K562 (cell line): ENCODE measurements around the gene VAT1L. TPM values are rescaled to one million over a fixed set of nuclear protein-coding genes. Genes with fewer than 3 reads are reported as not detected.

Source experiments
- ATAC-seq: fragments of 200-7000 bp; cut with Tn5 transposase; 3 replicates; pipeline ENCODE4 v1.9.1; 2020; ENCODE audit warnings: moderate library complexity
- BruUV-seq: library from RNA; stranded (reverse); fragments of 400-500 nt; replicated peaks from 2 replicates; lab custom pipeline; 2021; lab: Mats Ljungman, UMichigan
- CTCF ChIA-PET: fragments of 300-600 bp; formaldehyde crosslinking; extraction: SDS; loops from one replicate; lab custom pipeline; 2021; ENCODE audit warnings: low intra/inter-chr PET ratio; lab: Yijun Ruan, JAX
- POLR2A ChIA-PET: fragments of 300-600, 350-650 bp; sonication (Branson Sonifier 250); formaldehyde crosslinking; extraction: SDS; loops from one replicate; lab custom pipeline; 2021; ENCODE audit warnings: antibody characterized with exemption, inconsistent platforms; lab: Yijun Ruan, JAX
- DNase-seq, 4 experiments: peaks; one replicate each; pipeline versions ENCODE4 v3.0.0 to v3.0.0-alpha.2; 2011 to 2018; ENCODE audit warnings: low spot score in 3 of 4, mixed read lengths in 3 of 4; ENCODE audit errors: extremely low read depth in 1 of 4
- FAIRE-seq: peaks from 2 replicates; lab custom pipeline; 2011; peaks lifted over from hg19 to GRCh38; lab: Jason Lieb, UNC
- H2AFZ ChIP-seq: 2 replicates; pipeline ENCODE4 v1.6.0; 2011; ENCODE audit warnings: low read depth, low read length, control low read depth, inconsistent platforms
- H3K27ac ChIP-seq: fragments of 200-600 bp; 3 replicates; pipeline ENCODE4 v1.8.0; 2011; ENCODE audit warnings: low read depth, mild to moderate bottlenecking, control low read depth, inconsistent platforms, low read length, moderate library complexity, mixed read lengths; ENCODE audit errors: extremely low read depth
- H3K27me3 ChIP-seq, 2 experiments: fragments of 300-600 bp in 1 of 2; 2 replicates in 1 of 2; 3 replicates in 1 of 2; pipeline versions ENCODE4 v1.6.0 to v1.8.0; 2011; ENCODE audit warnings: inconsistent platforms in 2 of 2, low read length in 2 of 2, mild to moderate bottlenecking in 1 of 2, mixed read lengths in 1 of 2, moderate library complexity in 1 of 2; ENCODE audit not compliant: control insufficient read depth in 2 of 2, insufficient read depth in 2 of 2
- H3K36me3 ChIP-seq: fragments of 300-600 bp; 3 replicates; pipeline ENCODE4 v1.8.0; 2011; ENCODE audit warnings: mild to moderate bottlenecking, low read length, inconsistent platforms; ENCODE audit not compliant: control insufficient read depth, insufficient read depth
- H3K4me1 ChIP-seq, 2 experiments: fragments of 200-600 bp in 1 of 2; replicated peaks in 1 of 2; 2 replicates in 1 of 2; 3 replicates in 1 of 2; pipeline versions ENCODE4 v1.5.1 to v1.8.0; 2011; ENCODE audit warnings: inconsistent platforms in 2 of 2, low read length in 2 of 2, mild to moderate bottlenecking in 1 of 2, mixed read lengths in 1 of 2, moderate library complexity in 1 of 2; ENCODE audit not compliant: control insufficient read depth in 2 of 2, insufficient read depth in 2 of 2
- H3K4me2 ChIP-seq: 2 replicates; pipeline ENCODE4 v1.6.1; 2011; ENCODE audit warnings: low read length, control low read depth, inconsistent platforms, mixed read lengths; ENCODE audit not compliant: insufficient read depth
- H3K4me3 ChIP-seq: fragments of 200-600 bp; sonication (generic), shearing (Covaris generic); 2 replicates; pipeline ENCODE4 v1.5.1; 2016; ENCODE audit warnings: control low read depth, inconsistent platforms
- H3K79me2 ChIP-seq: fragments of 200-600 bp; 3 replicates; pipeline ENCODE4 v1.8.0; 2011; ENCODE audit warnings: low read length, inconsistent platforms; ENCODE audit not compliant: control insufficient read depth, insufficient read depth
- H3K9ac ChIP-seq, 2 experiments: 2 replicates each; pipeline versions ENCODE4 v1.6.0 to v1.6.1; 2011; ENCODE audit warnings: low read depth in 2 of 2, low read length in 2 of 2, control low read depth in 1 of 2, inconsistent platforms in 1 of 2, mild to moderate bottlenecking in 1 of 2, mixed read lengths in 1 of 2; ENCODE audit not compliant: insufficient read depth in 1 of 2
- H3K9me1 ChIP-seq: one replicate; pipeline ENCODE4 v1.6.0; 2011; ENCODE audit warnings: inconsistent platforms, mild to moderate bottlenecking, low read length, moderate library complexity; ENCODE audit not compliant: control insufficient read depth, insufficient read depth
- H3K9me3 ChIP-seq: replicated peaks from 2 replicates; pipeline ENCODE4 v1.5.1; 2011; ENCODE audit warnings: low read depth, low read length, inconsistent platforms; ENCODE audit not compliant: control insufficient read depth, insufficient read depth
- H4K20me1 ChIP-seq: replicated peaks from 2 replicates; pipeline ENCODE4 v1.6.1; 2011; ENCODE audit warnings: low read length, inconsistent platforms, mixed read lengths; ENCODE audit not compliant: control insufficient read depth, insufficient read depth
- CEBPG ChIP-seq, 3 experiments: fragments of 200-800 bp in 1 of 3; sonication (Bioruptor generic) in 1 of 3; sonication (generic) in 1 of 3; formaldehyde crosslinking in 1 of 3; IDR thresholded peaks in 2 of 3; conservative IDR thresholded peaks in 1 of 3; 2 replicates each; pipeline versions ENCODE4 v1.6.1 to v1.8.0; 2016 to 2022; ENCODE audit warnings: missing compliant biosample characterization in 2 of 3, missing genetic modification characterization in 2 of 3, mild to moderate bottlenecking in 1 of 3, missing genetic modification reagents in 1 of 3
- ELF1 ChIP-seq: fragments of 200-800 bp; sonication (Bioruptor generic); IDR thresholded peaks from 2 replicates; pipeline ENCODE4 v1.6.1; 2016; ENCODE audit warnings: missing genetic modification characterization, missing compliant biosample characterization
- NCOA1 ChIP-seq: fragments of 450-650 bp; IDR thresholded peaks from 2 replicates; pipeline ENCODE4 v1.6.1; 2016; ENCODE audit warnings: low read depth
- PHB2 ChIP-seq: fragments of 450-650 bp; IDR thresholded peaks from 2 replicates; pipeline ENCODE4 v1.6.1; 2017; ENCODE audit warnings: low read depth
- RHOXF2B ChIP-seq: fragments of 250-450 bp; sonication (Bioruptor Pico); conservative IDR thresholded peaks from 2 replicates; pipeline ENCODE4 v1.5.1; 2021
- SMAD3 ChIP-seq: fragments of 450-650 bp; formaldehyde crosslinking; conservative IDR thresholded peaks from 2 replicates; pipeline ENCODE4 v1.4.0; 2020; ENCODE audit warnings: mild to moderate bottlenecking
- SREBF1 ChIP-seq: fragments of 150-350 bp; IDR thresholded peaks from 2 replicates; pipeline ENCODE4 v1.6.1; 2014; ENCODE audit warnings: antibody characterized with exemption, low read depth, low read length, borderline replicate concordance
- ZFP1 ChIP-seq: fragments of 450-650 bp; formaldehyde crosslinking; IDR thresholded peaks from 2 replicates; pipeline ENCODE4 v1.4.0; 2020; ENCODE audit warnings: mild to moderate bottlenecking, mixed read lengths
- ZKSCAN1 ChIP-seq: fragments of 150-350 bp; IDR thresholded peaks from 2 replicates; pipeline ENCODE4 v1.6.1; 2016; ENCODE audit warnings: low read depth, low read length
- ZNF699 ChIP-seq: fragments of 250-450 bp; sonication (Bioruptor Pico); IDR thresholded peaks from 2 replicates; pipeline ENCODE4 v1.8.0; 2021; ENCODE audit warnings: mild to moderate bottlenecking, moderate library complexity; ENCODE audit not compliant: insufficient replicate concordance
- ZNF717 ChIP-seq: fragments of 250-450 bp; sonication (Bioruptor Pico); IDR thresholded peaks from 2 replicates; pipeline ENCODE4 v1.5.0; 2021
- WGBS: fragments of 100-300 bp; shearing (Covaris generic); methylation state at CpG from one replicate; pipeline ENCODE4 v1.1.6; 2016; ENCODE audit warnings: low coverage, mixed read lengths; ENCODE audit not compliant: insufficient coverage; ENCODE audit errors: missing lambda C conversion rate; 5-methylcytosine and 5-hydroxymethylcytosine counted together
- in situ Hi-C: fragments of 300-500 bp; cut with MboI; formaldehyde crosslinking; loops from 4 replicates; pipeline ENCODE4 v1.15.0; 2018; ENCODE audit warnings: inconsistent platforms, mixed read lengths
- intact Hi-C: fragments of 100-400 bp; cut with micrococcal nuclease; formaldehyde crosslinking; loops from 2 replicates; pipeline ENCODE4 v1.14.2; 2022
- polyA plus RNA-seq, 8 experiments: library from polyadenylated mRNA; depleted of rRNA in 4 of 8; stranded (reverse) in 5 of 8; unstranded in 3 of 8; fragments of >200 nt; fragmentation: Nextera tagmentation in 2 of 8; fragmentation: Illumina TruSeq in 1 of 8; extraction: Ambion mirVana in 2 of 8; extraction: Trizol in 1 of 8; gene quantifications; 2 replicates each; pipeline versions ENCODE4 v1.2.1 to v1.2.3, GENCODE V29; 2011 to 2014; ENCODE audit warnings: inconsistent platforms in 1 of 8, missing spikeins in 1 of 8
- total RNA-seq, 7 experiments: library from RNA; depleted of rRNA in 6 of 7; stranded (reverse); fragments of >200 nt in 6 of 7; fragmentation: Illumina TruSeq in 2 of 7; extraction: Trizol in 2 of 7; gene quantifications; 2 replicates each; pipeline versions ENCODE4 v1.2.1 to v1.2.3, GENCODE V29; 2011 to 2021; ENCODE audit warnings: low replicate concordance in 1 of 7
- TF ChIP-seq, protein P1 (sequence below): sonication (generic); formaldehyde crosslinking; IDR thresholded peaks from 2 replicates; pipeline ENCODE4 v1.8.0; 2022; ENCODE audit warnings: mild to moderate bottlenecking, missing genetic modification reagents
- TF ChIP-seq, protein P2 (sequence below): fragments of 450-650 bp; formaldehyde crosslinking; IDR thresholded peaks from 2 replicates; pipeline ENCODE4 v1.4.0; 2020; ENCODE audit warnings: mild to moderate bottlenecking, moderate library complexity

Gene VAT1L
- total and polyA plus RNA-seq, 9 of the 15 experiments (the other 6 are each of a cell fraction or from before 2014, with no cell fraction given): 0.01 TPM; not detected in 8

- TF ChIP-seq RHOXF2B (CRISPR knock-in tag): no peak
- no peak for TF ChIP-seq ZNF717 (CRISPR knock-in tag)
These were observed 172.4 kb downstream of the VAT1L start (continued) for GRCh38 chr16:77960766-77961165.

GRCh38 chr16:77961814-77962213 lies 173.4 kb downstream of the VAT1L start:
- 0% methylated on average over 3 of the region's 3 CpGs for WGBS
- no TSS peak for BruUV-seq

More at GRCh38 chr16:77961814-77962213, 173.4 kb downstream of the VAT1L start:
- Histone ChIP-seq H2AFZ (no peak overlapping the region), H3K9me3 (no peaks in the 10 kb centered on the region), H3K9me1 (no peaks in the 10 kb centered on the region), H3K27me3 (no peaks in the 10 kb centered on the region; a peak in 2 of 5 replicates), H3K4me3 (no peak overlapping the region), H3K4me1 (no peaks in the 10 kb centered on the region), H3K4me2 (no peak overlapping the region), H3K36me3 (no peaks in the 10 kb centered on the region), H3K27ac (no peak overlapping the region), H3K9ac (no peak overlapping the region), H3K79me2 (no peaks in the 10 kb centered on the region), H4K20me1 (no peaks in the 10 kb centered on the region)
- TF ChIP-seq SREBF1: no peak
- no peak for TF ChIP-seq ZFP1 (CRISPR knock-in tag)
- TF ChIP-seq CEBPG (CRISPR knock-in tag; IDR thresholded peaks at IDR 0.05): no peak
- no peak for TF ChIP-seq CEBPG (tag; conservative IDR thresholded peaks at IDR 0.05 in 1 of 2, IDR thresholded peaks at IDR 0.05 in 1 of 2)
- TF ChIP-seq PHB2: no peak
- TF ChIP-seq, protein P1, sequence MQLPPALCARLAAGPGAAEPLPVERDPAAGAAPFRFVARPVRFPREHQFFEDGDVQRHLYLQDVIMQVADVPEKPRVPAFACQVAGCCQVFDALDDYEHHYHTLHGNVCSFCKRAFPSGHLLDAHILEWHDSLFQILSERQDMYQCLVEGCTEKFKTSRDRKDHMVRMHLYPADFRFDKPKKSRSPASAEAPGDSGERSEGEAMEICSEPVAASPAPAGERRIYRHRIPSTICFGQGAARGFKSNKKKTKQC (CRISPR knock-in tag): no peak
- TF ChIP-seq ELF1: no peak
- no peak for TF ChIP-seq ZKSCAN1
- TF ChIP-seq SMAD3: no peak
- no peak for TF ChIP-seq ZNF699
- TF ChIP-seq NCOA1: no peak
- TF ChIP-seq, protein P2, sequence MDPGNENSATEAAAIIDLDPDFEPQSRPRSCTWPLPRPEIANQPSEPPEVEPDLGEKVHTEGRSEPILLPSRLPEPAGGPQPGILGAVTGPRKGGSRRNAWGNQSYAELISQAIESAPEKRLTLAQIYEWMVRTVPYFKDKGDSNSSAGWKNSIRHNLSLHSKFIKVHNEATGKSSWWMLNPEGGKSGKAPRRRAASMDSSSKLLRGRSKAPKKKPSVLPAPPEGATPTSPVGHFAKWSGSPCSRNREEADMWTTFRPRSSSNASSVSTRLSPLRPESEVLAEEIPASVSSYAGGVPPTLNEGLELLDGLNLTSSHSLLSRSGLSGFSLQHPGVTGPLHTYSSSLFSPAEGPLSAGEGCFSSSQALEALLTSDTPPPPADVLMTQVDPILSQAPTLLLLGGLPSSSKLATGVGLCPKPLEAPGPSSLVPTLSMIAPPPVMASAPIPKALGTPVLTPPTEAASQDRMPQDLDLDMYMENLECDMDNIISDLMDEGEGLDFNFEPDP (CRISPR knock-in tag): no peak
- CTCF ChIA-PET: no interaction called here
- POLR2A ChIA-PET: no interaction called here
- ATAC-seq (no peak), DNase-seq (no peak), FAIRE-seq (no peak)
- intact Hi-C loops: no loop called here
- in situ Hi-C loops: loop anchor here (25.0 kb wide), 1 partner anchor 725 kb away; no protein-coding TSS in a partner anchor
